GM10266 (cell line): ENCODE measurements around the gene ZNF816.

Experiments used
- DNase-seq: peaks from one replicate; pipeline ENCODE4 v3.0.0; 2012; ENCODE audit errors: extremely low spot score
- TF ChIP-seq, protein P1 (sequence below): IDR thresholded peaks from 2 replicates; pipeline ENCODE4 v1.5.1; 2012; ENCODE audit warnings: mild to moderate bottlenecking, low read depth; ENCODE audit not compliant: control insufficient read depth, insufficient read depth; ENCODE audit errors: missing control alignments

The ZNF816 gene

GRCh38 chr19:52901842-52902241 is 60.8 kb downstream of the ZNF816 start:
- no peak for DNase-seq
- TF ChIP-seq, protein P1, sequence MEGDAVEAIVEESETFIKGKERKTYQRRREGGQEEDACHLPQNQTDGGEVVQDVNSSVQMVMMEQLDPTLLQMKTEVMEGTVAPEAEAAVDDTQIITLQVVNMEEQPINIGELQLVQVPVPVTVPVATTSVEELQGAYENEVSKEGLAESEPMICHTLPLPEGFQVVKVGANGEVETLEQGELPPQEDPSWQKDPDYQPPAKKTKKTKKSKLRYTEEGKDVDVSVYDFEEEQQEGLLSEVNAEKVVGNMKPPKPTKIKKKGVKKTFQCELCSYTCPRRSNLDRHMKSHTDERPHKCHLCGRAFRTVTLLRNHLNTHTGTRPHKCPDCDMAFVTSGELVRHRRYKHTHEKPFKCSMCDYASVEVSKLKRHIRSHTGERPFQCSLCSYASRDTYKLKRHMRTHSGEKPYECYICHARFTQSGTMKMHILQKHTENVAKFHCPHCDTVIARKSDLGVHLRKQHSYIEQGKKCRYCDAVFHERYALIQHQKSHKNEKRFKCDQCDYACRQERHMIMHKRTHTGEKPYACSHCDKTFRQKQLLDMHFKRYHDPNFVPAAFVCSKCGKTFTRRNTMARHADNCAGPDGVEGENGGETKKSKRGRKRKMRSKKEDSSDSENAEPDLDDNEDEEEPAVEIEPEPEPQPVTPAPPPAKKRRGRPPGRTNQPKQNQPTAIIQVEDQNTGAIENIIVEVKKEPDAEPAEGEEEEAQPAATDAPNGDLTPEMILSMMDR, result no peak
